UCSD-AML1 (cell line): ENCODE results near the gene OR9Q1.

ENCODE experiments used
- DNase-seq: peaks from one replicate; lab custom pipeline; 2025; ENCODE audit not compliant: unreplicated experiment; lab: John Stamatoyannopoulos, UW

Gene OR9Q1

DNA sequence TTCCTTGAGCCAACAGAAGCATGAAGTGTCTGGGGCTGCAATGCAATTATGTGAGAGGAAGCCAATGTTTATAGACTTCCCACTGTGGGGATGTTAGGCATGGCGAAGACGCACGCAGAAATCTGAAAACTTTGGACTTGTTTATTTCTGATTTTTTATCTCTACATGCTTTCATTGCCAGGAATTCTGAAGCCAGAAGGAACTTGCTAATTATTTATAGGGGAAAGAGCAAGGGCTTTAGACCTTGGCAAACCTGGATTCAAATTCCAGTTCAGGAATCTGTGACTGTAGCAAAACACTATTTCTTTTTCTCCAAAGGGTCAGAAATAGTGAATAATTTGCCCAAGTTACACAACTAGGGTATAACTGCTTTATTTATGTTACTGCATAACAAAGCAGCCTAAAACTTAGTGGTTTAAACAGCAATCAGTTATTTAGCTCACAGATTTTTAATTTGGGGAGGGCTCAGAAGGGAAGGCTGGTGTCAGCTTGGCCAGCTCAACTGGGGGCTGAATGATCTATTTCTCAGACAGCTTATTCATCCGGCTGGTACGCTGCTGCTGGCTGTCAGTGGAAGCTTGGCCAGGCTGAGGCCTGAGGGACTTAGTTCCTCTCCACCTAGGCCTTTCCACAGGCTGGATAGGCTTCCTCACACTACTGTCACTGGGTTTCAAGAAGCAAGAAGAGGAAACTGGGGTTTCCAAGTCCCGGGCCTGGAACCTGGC is 5.2 kb downstream of the OR9Q1 start:
- no peak for DNase-seq

DNA sequence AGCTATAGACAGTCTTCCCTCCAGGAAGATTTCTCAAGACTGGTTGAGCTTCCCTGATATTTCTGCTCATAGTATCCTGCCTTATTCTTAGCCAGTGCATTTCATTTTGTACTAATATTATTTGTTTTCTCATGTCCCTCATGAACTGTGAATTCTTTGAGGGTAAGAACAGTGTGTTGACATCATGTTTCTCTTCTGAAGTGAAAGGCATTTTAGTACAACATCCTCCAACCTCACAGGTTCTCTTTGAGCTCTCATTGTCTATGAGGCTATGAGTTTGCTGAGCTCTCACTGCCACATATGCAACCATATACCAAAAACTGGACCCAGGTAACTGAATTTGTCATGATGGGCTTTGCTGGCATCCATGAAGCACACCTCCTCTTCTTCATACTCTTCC is 7.0 kb downstream of the OR9Q1 start, which contains the start of gene OR6Q1:
Gene OR6Q1, plus strand, starts transcription at position 301 of the 400 bp plus-strand sequence. Its CDS starts 0 bp downstream, at position 301.
- DNase-seq: no peak

DNA sequence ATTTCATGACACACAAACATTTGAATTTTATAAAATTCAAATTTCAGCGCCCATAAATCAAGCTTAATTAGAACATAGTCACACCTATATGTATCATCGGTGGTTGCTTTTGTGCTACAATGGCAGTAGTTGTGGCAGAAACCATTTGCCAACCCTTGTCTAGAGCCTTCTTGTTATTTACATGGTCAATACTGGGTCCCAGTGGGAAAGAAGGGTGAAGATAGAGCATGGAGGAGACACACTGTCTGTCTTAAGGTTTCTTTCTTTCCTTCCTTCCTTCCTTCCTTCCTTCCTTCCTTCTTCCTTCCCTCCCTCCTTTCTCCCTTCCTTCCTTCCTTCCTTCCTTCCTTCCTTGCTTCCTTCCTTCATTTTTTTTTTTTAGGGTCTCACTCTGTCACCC is 10.8 kb downstream of the OR9Q1 start:
- DNase-seq: no peak

DNA sequence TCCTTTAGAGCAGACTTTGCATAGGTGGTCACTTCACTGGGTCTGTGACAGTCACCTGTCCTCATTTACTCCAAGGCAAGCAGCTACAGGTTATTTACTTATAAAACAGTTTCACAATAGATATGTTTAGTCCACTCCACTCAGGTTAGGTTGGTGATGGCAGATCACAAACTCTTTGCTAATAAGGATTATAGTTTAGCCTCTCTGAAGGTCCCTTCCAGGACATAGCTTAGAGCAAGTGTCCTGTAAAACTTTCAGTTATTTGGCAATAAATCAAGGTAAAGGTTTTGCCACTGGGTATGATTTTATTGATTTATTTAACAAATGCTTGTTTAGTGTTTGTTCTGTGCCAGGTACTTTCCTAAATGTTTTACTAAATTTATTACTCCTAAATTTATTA is 15.9 kb downstream of the OR9Q1 start:
- no peak for DNase-seq

DNA sequence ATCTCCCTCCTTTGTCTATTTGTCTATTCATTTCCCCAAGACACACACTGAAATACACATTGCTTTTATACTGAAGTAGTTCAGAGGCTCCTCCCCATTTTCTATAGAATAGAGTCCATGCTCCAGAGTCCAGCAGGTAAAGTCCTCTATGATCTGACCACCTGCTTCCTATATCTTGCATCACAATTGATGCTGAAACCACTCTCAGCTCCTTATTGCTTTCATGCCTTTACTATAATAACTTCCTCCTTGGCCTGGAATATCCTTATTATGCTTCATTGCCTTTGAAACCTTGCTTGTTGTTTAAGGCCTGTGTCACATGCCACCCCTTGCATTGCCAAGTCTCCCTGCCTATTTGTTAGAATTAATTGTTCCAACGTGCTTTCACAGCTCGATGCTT is 19.7 kb downstream of the OR9Q1 start:
- no peak for DNase-seq

DNA sequence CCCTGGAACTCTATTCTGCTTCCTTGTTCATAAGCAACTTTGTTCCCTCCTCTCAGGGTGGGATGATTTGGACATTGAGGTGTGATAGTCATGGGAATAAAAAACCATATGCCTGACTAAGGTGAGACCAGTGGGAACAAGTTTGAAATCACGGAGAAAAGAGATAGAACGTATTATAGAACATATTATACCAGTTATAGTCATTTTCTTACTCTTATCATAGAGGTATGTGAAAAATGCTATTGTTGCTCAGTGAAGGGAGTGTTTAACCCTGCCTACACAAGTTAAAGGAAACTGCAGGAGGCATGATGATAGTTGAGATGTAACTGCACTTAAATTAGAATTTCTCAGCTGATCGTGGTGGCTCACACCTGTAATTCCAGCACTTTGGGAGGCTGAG is 22.6 kb downstream of the OR9Q1 start:
- no peak for DNase-seq

DNA sequence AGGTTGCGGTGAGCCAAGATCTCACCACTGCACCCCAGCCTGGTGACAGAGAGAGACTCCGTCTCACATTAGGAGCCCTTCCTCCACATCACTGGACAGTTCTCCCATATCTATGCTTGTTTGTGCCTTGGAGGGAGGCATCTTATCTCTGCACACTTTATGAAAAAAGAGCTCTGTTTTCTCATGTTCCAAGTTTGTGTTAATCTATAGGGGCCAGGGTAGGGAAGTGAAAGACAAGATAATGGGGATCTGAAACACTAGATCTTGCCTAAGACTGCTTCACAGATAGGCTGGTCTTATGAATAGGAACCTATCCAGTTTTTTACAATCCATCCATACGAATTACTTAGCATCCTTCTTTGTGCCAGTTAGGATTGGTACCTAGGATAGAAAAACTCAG is 24.1 kb downstream of the OR9Q1 start:
- DNase-seq: no peak

DNA sequence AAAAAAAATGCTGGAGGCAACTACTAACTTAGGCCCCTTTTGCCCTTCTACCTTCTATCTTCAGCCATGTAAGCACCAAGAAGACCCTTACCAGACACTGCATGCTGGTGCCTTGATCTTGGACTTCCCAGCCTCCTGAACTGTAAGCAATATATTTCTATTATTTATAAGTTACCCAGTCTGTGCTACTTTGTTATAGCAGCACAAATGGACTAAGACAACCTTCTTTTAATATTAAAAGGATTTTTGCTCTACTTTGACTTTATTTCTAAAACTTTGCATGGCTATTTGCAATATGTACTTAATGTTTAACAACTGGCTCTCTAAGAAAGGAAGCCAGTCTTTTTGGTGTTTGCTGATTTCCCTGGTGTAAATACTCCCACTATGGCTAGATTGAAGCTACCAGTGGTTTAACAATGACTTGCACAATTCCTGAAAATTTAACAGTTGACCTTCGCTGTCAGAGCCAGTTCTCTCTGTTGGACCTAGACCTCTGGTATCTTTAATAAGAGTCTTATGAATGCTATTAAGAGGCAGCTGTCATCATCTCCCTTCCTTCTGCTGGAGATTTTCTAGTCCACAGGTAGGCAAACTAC is 32.2 kb downstream of the OR9Q1 start:
- no peak for DNase-seq

DNA sequence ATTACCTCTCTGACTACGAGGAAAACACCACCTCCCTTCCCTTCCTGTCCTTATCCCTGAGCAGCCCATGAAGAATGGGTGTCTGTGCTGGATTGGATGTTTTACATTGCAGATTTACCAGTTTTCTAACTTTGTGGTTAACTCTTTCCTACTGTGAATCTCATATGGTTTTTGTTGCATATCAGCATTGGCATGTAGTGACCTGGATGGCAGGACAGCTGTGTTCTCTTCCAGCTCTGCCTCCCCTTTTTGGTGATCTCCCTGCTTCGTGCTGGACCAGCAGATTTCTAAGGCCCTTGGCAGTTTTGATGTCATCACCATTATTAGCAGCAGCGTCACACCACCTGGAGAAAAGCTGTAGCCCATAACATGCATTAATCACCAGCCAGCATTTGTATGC is 33.8 kb downstream of the OR9Q1 start:
- DNase-seq: no peak

DNA sequence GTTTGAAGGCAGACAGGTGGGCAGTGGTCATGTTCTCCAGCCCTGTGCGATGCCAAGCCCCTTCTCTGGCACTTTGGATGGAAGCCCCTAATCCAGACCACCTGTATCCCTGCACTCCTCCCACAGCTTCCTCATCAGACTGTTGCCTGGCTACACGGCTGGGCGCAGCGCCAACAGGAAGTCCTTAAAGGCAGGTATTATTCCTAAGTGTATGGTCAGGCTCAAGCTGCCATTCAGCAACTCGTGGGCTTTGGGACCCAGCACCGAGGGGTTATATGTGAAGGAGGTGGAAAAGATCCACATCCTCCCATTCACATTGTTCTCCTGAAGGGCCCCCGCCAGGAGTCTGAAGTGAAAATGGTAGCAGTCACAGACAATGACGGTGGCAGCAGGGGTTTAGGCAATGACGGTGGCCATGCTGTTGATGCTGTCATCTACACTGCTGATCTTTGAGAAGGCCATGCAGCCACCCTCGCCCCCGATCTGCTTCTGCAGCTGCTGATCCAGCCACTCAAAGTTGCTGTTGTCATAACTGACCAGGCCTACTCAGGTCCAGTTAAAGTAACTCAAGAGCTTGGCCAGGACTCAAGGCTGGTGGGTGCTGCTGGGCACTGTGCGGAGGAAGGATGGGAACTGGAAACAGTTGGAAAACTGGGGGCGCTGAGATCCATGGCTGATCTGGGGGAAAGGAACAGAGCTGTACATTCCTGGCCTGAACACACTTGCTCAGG is 34.8 kb downstream of the OR9Q1 start:
- DNase-seq: no peak

DNA sequence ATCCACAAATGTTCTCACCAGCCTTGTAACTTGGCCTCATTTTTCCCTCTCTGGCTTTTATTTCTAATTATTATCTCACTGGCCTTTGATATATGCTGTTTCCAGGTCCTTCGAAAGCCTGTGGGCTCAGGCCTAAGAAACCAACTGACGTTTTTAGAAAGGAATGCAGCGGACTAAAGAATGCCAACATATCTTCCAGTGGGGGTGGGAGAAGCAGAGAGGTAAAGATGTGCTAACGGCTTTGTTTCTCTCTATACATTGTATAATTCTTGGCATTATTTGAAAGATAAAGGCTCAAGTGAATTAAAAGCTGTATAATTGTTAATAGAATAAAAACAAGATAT is 35.3 kb downstream of the OR9Q1 start:
- DNase-seq: no peak

DNA sequence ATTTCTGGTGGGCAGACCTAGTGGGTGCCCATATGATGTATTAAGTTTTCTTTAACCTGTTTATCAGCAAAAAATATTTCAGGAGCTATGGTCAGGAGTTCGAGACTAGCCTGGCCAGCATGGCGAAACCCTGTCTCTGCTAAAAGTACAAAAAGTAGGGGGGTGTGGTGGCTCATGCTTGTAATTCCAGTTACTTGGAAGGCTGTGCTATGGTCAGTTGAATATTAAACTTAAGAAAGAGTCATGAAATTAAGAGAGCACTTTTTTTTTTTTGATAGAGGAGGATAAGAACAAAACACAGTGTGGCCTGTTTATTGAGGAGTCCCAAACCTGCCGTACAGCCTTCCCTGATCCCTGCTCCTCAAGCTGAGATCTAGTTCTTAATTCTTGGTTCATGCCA is 36.9 kb downstream of the OR9Q1 start:
- no peak for DNase-seq

DNA sequence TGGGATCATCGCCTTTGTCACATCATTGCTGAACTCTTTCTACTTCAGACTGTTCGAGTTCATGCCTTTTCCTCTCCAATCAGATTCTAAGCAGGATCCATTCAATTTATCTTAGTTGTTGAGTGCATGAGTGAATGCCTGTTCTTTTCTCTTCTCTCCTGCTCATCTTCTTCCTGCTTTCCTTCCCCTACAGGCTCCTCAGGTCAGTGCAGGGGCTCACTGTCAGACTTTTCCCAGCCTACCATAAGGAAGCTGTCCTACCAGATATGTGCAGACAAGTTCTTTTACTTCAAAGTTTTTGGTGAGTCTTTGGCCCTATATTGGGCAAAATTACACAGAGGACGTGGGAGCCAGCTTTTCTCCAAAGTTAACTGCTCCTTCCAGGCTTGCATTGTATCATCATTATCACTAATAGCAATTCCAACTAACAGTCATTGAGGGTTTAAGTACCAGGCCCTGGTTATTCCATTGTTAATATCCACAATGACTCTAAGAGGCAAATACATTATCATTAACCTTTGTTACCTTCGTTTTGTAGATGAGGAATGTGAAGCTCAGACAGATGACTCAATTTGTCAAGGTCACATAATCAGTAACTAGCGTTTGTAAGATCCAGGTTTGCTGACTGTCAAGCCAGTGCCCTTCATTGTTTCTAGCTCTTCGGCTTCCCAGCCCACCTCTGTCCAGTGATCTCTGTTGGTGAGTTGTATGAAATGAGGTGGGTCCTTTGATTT is 37.4 kb downstream of the OR9Q1 start:
- no peak for DNase-seq

DNA sequence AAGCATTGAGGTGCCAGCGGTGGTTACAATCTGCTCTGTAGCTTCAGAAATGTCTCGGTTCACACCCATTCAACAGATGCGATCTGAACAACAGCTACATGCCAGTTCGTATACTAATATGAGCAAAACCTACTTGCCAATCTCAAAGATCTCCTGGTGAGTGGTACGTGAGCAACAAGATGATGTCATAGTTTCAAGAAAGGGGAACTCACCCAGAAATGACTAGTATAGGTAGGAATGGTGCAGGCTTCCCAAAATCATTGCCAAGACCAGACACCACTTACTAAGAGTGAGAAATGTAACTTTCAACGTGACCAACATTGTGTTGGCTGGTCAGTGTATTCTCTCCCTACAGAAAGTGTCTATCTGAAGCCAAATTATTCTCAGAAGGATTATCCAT is 38.1 kb downstream of the OR9Q1 start:
- DNase-seq: no peak

DNA sequence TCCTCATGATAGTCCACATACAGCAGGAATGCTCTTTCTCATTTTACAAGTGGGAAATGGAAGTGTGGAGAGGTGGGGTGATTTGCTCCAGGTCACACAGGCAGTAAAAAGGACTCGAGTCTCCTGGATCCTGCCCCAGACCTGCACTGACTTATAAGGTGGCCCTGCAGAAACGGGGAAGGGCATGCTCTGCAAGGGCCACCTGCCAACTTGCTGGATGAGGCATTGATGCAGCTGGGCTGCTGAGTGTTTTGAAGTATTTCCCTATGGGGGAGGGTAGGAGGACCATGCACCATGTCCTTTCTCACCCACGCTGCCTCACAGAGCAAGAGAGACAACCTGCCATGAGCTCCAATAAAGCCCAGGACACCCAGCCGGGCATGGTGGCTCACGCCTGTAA is 44.0 kb downstream of the OR9Q1 start:
- DNase-seq: no peak

DNA sequence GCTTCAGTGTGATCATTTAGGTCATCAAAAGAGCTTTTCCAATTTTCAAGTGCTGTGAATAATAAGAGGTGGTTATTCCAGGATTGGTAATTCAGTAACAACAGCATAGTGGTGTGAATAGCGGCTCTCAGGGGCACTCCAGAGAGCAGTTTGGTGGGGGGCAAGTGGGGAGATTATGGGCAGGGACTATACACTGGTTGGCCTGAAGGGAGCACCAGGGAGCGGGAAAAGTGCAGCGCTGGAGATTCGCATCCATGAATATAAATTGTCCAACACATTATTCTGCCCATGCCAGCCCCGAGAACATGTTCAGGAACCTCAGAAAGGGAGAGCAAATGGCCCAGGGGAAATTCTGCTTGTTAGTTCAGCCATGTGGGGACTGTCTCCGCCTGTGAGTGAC is 45.0 kb downstream of the OR9Q1 start:
- DNase-seq: no peak

DNA sequence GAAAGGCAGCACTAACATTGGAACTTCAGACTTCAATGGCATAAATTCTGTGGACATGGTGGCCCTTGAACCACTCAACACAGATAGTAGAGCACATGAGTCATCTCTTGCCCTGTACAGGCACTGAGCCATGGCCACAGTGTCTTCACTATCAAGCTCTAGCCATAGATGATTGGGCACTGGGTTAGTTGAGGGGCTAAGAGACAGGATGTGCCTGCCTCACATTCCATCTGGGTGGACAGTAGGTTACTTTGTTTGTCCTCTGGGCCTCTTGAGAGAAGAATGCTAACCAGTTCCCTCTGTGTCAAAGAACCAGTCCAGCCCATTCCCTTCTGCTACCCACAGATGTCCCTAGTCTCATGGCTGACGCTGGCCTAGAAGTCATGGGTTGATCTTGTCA is 46.9 kb downstream of the OR9Q1 start:
- no peak for DNase-seq

DNA sequence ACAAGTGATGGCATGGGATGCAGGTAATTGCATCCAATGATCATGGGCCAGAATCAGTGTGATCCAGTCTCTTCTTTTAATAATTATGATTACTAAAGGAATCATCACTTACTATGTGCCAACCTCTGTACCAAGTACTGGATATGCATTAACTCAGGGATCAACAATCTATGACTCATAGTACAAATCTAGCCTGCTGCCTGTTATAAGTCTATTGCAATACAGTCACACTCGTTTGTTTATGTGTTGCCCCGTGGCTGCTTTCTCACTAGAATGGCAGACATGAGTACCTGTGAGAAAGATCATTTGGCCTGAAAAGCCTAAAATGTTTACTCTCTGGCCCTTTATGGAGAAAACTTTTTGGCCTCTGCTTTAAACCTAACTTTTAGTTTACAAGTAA is 52.1 kb downstream of the OR9Q1 start:
- DNase-seq: no peak

DNA sequence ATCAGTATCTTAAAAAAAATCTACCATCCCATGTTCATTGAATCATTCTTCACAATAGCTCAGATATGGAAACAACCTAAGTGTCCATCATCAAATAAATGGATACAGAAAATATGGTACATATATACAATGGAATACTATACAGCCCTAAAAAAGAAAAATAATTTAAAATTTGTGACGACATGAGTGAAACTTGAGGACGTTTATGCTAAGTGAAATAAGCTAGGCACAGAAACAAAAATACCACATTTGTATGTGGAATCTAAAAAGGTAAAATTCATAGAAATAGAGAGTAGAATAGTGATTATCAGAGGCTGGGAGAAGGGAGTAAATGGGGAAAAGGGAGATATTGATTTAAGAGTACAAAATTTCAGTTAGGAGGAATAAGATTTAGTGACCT is 62.8 kb downstream of the OR9Q1 start:
- no peak for DNase-seq

DNA sequence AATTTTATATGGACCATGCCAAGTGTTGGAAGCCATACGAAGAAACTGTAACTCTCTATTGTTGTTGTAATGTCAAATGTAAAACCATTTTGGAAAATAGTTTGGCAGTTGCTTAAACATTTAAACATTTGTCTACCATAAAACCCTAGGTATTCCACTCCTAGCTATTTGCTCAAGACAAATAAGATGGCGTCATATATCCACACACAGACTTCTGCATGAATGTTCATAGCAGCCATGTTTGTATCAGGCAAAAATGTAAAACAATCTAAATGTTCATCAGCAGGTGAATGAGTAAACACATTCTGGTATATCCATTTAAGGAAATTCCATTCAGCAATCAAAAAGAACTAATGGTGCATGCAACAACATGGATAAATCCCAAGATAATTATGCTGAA is 73.8 kb downstream of the OR9Q1 start:
- no peak for DNase-seq

DNA sequence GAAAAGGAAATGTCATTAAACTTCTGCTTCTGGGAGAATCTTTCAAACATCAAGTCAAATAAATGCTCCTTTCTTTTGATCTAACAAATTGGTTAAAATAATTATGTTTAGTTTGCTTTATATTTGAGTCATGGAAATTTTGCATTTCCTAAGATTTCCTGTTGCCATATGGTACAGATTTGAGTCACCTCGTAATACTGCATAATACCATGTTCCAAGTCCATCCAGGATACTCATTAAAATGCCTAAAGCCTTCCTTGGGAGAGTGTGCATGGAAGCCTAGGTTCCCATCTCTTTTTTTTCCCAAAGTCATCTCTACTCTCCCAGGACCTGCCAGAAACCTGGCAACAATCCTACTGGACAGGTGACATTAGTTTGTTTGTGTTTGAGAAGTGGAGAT is 97.4 kb downstream of the OR9Q1 start:
- DNase-seq: no peak

DNA sequence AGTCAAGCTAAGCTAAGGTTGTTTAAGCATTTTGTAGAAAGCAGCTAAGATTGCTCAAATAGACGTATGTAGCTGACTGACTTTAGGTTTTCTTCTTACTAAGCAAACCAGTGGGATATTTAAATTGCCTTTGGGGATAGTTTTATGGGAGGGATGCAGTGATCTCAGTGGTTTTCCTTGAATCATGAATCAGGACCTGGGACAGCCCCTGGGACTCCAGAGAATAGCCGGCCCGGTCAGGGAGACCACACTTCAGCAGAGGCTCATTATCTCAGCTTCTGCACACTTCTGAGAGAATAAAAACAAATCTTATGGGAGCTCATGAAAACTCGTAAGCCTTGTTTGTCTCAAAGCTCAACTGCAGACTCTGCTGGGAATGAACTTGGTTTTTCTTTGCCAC is 101.8 kb downstream of the OR9Q1 start, which contains the start of gene OR9I1:
Gene OR9I1, minus strand, starts transcription at position 62 of the 400 bp plus-strand sequence. CDS start 6,086 bp downstream, outside the sequence.
- DNase-seq: no peak
